PFSK-1 (cell line): ENCODE data around the gene MARK4. TPM values are rescaled to one million over a fixed set of nuclear protein-coding genes. Genes with fewer than 3 reads are reported as not detected.

Experiments used
- FOXP2 ChIP-seq: optimal IDR thresholded peaks from 2 replicates; pipeline ENCODE3; 2011; ENCODE audit warnings: borderline replicate concordance, control low read depth, inconsistent platforms; ENCODE audit not compliant: insufficient read depth; ENCODE audit errors: extremely low read length, extremely low read depth
- POLR2AphosphoS5 ChIP-seq: IDR thresholded peaks from 2 replicates; pipeline ENCODE4 v1.6.1; 2012; ENCODE audit warnings: low read depth, mild to moderate bottlenecking, control low read depth, low read length, moderate library complexity
- SIN3A ChIP-seq: IDR thresholded peaks from 2 replicates; pipeline ENCODE4 v1.6.1; 2012; ENCODE audit warnings: mild to moderate bottlenecking, low read length, moderate library complexity, borderline replicate concordance; ENCODE audit not compliant: insufficient read depth
- TAF1 ChIP-seq: IDR thresholded peaks from 2 replicates; pipeline ENCODE4 v1.6.1; 2012; ENCODE audit warnings: low read length, control low read depth, borderline replicate concordance; ENCODE audit not compliant: insufficient read depth
- polyA plus RNA-seq: library from polyadenylated mRNA; unstranded; fragments of >200 nt; gene quantifications from one replicate; pipeline ENCODE4 v1.2.1, GENCODE V29; 2012; ENCODE audit warnings: low read depth, missing spikeins; ENCODE audit not compliant: insufficient read length
- TF ChIP-seq, protein P1 (sequence below), 2 experiments: IDR thresholded peaks; 2 replicates each; pipeline versions ENCODE4 v1.6.1 to v1.8.0; 2011 to 2012; ENCODE audit warnings: low read depth in 2 of 2, low read length in 2 of 2, control low read depth in 1 of 2, inconsistent platforms in 1 of 2, mild to moderate bottlenecking in 1 of 2, moderate library complexity in 1 of 2; ENCODE audit not compliant: insufficient read depth in 1 of 2

Gene MARK4
- 130 TPM for polyA plus RNA-seq

DNA sequence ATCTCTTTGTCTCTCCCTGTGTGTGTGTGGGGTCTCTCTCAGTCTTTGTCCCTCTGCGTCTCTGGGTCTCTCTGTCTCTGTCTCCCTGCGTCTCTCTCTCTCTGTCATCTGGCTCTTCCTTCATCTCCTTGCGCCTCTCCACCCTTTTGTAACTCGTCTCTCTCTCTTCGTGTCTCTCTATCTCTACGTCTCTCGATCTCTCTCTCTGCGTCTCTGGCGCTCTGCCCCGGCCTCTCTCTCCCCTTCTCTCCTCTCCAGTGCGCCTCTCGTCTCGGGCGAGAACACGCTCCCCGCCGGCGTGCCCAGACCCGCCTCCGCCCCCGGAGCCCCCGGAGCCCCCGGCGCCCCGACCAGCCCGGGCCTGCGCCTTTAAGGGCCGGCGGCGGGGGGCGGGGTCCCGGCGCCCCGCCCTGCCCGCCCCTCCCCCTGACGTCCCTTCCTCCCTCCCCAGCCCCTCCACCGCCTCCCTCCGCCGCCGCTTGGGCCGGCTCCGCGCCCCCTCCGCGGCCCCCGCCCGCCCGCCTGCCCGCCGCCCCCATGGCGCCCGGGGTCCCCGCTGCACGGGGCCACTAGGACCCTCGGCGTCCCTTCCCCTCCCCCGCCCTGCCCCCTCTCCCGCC is at the start of gene MARK4:
Gene MARK4, plus strand, starts transcription at position 440 of the 620 bp plus-strand sequence. CDS start 318 bp downstream, outside the sequence.
- TF ChIP-seq POLR2AphosphoS5: peak; percentile 19; the same call in 1 of the 2 replicates
- no peak for TF ChIP-seq TAF1

DNA sequence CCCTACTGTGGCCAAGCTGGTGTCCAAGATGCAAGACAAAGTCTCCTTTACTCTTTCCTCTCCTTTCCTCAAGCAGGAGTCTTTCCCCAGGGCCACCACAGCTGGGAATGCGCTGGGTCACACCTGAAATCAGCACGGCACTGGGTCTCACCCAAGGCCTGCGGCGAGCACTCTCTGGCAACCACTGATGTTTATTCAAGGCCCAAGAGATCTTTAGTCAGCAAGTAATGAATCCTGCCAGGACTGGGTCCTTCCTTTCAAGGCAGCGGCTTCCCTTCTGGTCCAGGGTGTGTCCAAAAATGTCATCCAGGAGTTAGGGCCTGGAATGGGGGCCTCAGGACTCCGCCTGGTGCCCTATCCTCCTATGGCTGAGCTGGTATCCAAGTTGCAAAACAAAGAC is 48.4 kb upstream of the MARK4 start:
- no peak for TF ChIP-seq TAF1
- no peak for TF ChIP-seq FOXP2
- TF ChIP-seq, protein P1, sequence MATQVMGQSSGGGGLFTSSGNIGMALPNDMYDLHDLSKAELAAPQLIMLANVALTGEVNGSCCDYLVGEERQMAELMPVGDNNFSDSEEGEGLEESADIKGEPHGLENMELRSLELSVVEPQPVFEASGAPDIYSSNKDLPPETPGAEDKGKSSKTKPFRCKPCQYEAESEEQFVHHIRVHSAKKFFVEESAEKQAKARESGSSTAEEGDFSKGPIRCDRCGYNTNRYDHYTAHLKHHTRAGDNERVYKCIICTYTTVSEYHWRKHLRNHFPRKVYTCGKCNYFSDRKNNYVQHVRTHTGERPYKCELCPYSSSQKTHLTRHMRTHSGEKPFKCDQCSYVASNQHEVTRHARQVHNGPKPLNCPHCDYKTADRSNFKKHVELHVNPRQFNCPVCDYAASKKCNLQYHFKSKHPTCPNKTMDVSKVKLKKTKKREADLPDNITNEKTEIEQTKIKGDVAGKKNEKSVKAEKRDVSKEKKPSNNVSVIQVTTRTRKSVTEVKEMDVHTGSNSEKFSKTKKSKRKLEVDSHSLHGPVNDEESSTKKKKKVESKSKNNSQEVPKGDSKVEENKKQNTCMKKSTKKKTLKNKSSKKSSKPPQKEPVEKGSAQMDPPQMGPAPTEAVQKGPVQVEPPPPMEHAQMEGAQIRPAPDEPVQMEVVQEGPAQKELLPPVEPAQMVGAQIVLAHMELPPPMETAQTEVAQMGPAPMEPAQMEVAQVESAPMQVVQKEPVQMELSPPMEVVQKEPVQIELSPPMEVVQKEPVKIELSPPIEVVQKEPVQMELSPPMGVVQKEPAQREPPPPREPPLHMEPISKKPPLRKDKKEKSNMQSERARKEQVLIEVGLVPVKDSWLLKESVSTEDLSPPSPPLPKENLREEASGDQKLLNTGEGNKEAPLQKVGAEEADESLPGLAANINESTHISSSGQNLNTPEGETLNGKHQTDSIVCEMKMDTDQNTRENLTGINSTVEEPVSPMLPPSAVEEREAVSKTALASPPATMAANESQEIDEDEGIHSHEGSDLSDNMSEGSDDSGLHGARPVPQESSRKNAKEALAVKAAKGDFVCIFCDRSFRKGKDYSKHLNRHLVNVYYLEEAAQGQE (IDR thresholded peaks at IDR 0.05; ENCODE audit: insufficient read depth in 1 of 2, low read depth in 2 of 2, low read length in 2 of 2): no peak
- no peak for TF ChIP-seq SIN3A
- TF ChIP-seq POLR2AphosphoS5: no peak

DNA sequence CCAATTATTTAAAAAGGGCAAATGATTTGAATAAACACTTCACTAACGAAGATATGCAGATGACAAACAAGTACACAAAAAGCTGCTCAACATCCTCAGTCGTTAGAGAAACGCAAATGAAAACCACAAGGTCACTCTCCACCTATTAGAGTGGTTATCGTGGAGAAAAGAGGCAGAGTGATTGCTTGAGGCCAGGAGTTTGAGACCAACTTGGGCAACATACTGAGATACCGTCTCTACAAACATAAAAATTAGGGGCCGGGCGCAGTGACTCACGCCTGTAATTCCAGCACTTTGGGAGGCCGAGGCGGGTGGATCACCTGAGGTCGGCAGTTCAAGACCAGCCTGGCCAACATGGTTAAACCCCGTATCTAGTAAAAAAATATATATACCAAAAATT is 45.3 kb upstream of the MARK4 start:
- TF ChIP-seq FOXP2 (no peak), TAF1 (no peak), SIN3A (no peak), POLR2AphosphoS5 (no peak)
- TF ChIP-seq, protein P1 (IDR thresholded peaks at IDR 0.05; ENCODE audit: insufficient read depth in 1 of 2, low read depth in 2 of 2, low read length in 2 of 2): no peak

- TF ChIP-seq POLR2AphosphoS5 (no peak), FOXP2 (no peak), SIN3A (no peak), TAF1 (no peak)
- TF ChIP-seq, protein P1 (IDR thresholded peaks at IDR 0.05; ENCODE audit: insufficient read depth in 1 of 2, low read depth in 2 of 2, low read length in 2 of 2): no peak
Measured at GRCh38 chr19:45206328-45206727, 44.7 kb upstream of the MARK4 start.

DNA sequence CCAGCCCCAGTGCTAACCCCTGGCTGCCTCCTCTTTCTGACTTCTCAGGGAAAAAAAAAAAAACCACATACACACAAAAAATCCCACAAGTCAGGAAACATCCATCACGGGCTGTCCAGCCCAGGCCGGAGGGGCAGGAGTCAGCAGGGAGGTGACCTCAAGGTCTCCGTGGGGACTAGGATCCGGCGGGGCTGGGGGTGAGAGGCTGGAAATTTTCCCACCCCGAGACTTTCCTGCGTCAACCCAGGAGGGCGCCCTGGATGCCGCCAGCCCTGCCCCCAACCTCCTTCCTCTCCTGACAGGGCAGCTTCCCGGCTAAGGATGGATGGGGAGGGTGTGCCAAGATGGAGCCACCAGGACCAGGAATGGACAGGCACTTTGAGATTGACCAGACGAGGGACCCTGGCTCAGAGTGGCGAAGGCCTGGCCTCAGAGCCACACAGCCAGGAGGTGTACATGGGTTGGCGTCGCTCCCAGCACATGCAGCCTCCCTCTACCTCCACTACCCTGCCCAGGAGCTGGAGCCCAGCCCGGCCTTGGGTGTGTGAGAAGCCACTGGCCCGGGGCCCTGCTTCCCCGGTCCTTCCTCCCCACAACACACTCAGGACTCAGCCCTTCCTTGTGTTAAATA is 39.2 kb upstream of the MARK4 start:
- TF ChIP-seq SIN3A (no peak), FOXP2 (peak; percentile 35), TAF1 (no peak), POLR2AphosphoS5 (no peak)
- TF ChIP-seq, protein P1 (IDR thresholded peaks at IDR 0.05; ENCODE audit: insufficient read depth in 1 of 2, low read depth in 2 of 2, low read length in 2 of 2): no peak
